HG02870 (cell line): Measurements from ENCODE around the gene CNGA1.
"Not testable (repeated sequence)": the region's sequence is repeated elsewhere in the genome, so short reads cannot be mapped to it uniquely, and the experiment has no call there.

ENCODE experiments used
- ATAC-seq: cut with Tn5 transposase; IDR thresholded peaks from one replicate; pipeline ENCODE4 v1.9.1; 2021; ENCODE audit warnings: mild to moderate bottlenecking, moderate library complexity; ENCODE audit not compliant: unreplicated experiment

The CNGA1 gene

GRCh38 chr4:47972721-47973120 is 43.8 kb downstream of the CNGA1 start:
- ATAC-seq = no peak

GRCh38 chr4:47972181-47972580 is 44.3 kb downstream of the CNGA1 start:
- peak; percentile 95 for ATAC-seq

- ATAC-seq = no peak
These were observed 47.6 kb downstream of the CNGA1 start for GRCh38 chr4:47968847-47969246.

- ATAC-seq = no peak
These were observed 61.8 kb downstream of the CNGA1 start for GRCh38 chr4:47954677-47955076.

- no peak for ATAC-seq
These were observed 62.2 kb downstream of the CNGA1 start for GRCh38 chr4:47954245-47954644.

- no peak for ATAC-seq
These were observed 70.4 kb downstream of the CNGA1 start for GRCh38 chr4:47945930-47946726.

- ATAC-seq = no peak
These were observed 74.2 kb downstream of the CNGA1 start for GRCh38 chr4:47942081-47942819.

GRCh38 chr4:47939456-47939855 is 77.0 kb downstream of the CNGA1 start:
- ATAC-seq = no peak

GRCh38 chr4:47936336-47936735 is 80.1 kb downstream of the CNGA1 start:
- no peak for ATAC-seq

- peak; percentile 48 for ATAC-seq
These were observed 82.6 kb downstream of the CNGA1 start for GRCh38 chr4:47933840-47934239.

GRCh38 chr4:47930971-47931804 is 85.3 kb downstream of the CNGA1 start:
- ATAC-seq = no peak

GRCh38 chr4:47929682-47930201 is 86.7 kb downstream of the CNGA1 start:
- no peak for ATAC-seq

- peak; percentile 93 for ATAC-seq
These were observed 89.7 kb downstream of the CNGA1 start for GRCh38 chr4:47926667-47927258.

GRCh38 chr4:47923261-47923608 is 93.2 kb downstream of the CNGA1 start:
- ATAC-seq = not testable (repeated sequence)

- ATAC-seq = not testable (repeated sequence)
These were observed 93.8 kb downstream of the CNGA1 start for GRCh38 chr4:47922436-47923260.

GRCh38 chr4:47917163-47917562 is 99.3 kb downstream of the CNGA1 start:
- ATAC-seq = not testable (repeated sequence)

GRCh38 chr4:47915378-47915777 is 101.1 kb downstream of the CNGA1 start:
- ATAC-seq = no peak

- peak; percentile 20 for ATAC-seq
These were observed 101.6 kb downstream of the CNGA1 start for GRCh38 chr4:47914926-47915237.

- ATAC-seq = peak; percentile 96
These were observed 102.1 kb downstream of the CNGA1 start, which contains the start of gene NFXL1 for GRCh38 chr4:47914220-47914925. Gene NFXL1, minus strand, starts transcription at chr4:47914583. Its CDS starts 380 bp downstream, at chr4:47914203.
